ENCODE results near the gene MSMB.
"Not testable (repeated sequence)": the region's sequence is repeated elsewhere in the genome, so short reads cannot be mapped to it uniquely, and the experiment has no call there.

DNA sequence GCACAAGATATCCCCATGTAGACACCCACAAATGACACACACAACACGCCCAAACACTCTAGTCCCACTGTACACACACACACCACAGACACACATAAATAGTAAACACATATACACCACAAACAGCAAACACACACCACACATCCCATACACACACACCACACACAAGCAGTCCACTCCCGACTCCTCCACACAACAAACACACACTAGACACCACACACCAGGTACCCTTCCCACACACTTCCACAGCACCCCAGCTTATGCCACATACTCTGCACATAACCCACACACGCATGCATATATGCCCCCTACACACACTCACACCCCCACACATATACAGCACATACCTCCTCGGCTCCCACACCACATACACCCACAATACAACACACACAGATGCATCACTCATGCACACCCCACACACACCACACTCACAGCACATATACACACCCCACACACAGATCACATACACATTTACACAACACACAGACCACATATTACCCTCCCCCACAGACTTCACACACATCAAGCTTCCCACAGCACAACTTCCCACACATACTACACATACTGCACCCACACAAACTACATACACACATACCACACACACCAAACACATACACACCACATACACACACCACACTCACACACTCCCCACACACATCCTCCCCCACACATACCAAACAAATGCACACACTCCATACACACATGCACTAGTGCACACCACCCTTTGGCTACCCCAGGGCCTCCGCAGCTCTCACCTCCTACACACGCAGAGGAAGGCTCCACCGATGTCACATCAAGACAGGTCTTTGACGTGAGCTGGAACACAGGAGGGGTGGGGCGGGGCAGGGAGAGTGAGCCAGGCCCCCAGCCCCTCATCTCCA is 47.5 kb upstream of the MSMB start:
- TF ChIP-seq CTCF (conservative IDR thresholded peaks at IDR 0.05; ENCODE audit: low read depth, low read length); EZH2 (IDR thresholded peaks at IDR 0.05; ENCODE audit: borderline replicate concordance, low read depth, low read length, poor library complexity, severe bottlenecking): not testable (repeated sequence)

Data from A673 (cell line).